ENCODE data around the gene OR2C3. TPM values are rescaled to one million over a fixed set of nuclear protein-coding genes. Genes with fewer than 3 reads are reported as not detected.

Gene OR2C3
- polyA plus RNA-seq = not detected

GRCh38 chr1:247536340-247536739 is at the start of gene OR2C3:
Gene OR2C3 (minus strand): TSS chr1:247536440. CDS start chr1:247532511, 3,929 bp downstream.
- Mint-ChIP-seq H3K4me3 (no peak within 1 kb of the TSS), H3K27me3 (ENCODE audit: low read depth in 3 of 3) (peaks cover 0 to 6% (median 6%) of the 10 kb centered on the region in 3 donors), H3K4me1 (peaks cover 2 to 5% of the 10 kb centered on the region in 2 donors), H3K9me3 (peaks cover 0 to 4% (median 0%) of the 10 kb centered on the region in 6 donors), H3K36me3 (no peaks in the 10 kb centered on the region), H3K27ac (no peak within 1 kb of the TSS)
- DNase-seq = no peak

GRCh38 chr1:247578946-247579460 is 42.8 kb upstream of the OR2C3 start:
- Mint-ChIP-seq H3K4me1 (no peaks in the 10 kb centered on the region), H3K27me3 (ENCODE audit: low read depth in 3 of 3) (peaks cover 0 to 2% (median 0%) of the 10 kb centered on the region in 3 donors), H3K9me3 (no peaks in the 10 kb centered on the region), H3K27ac (no peak overlapping the region), H3K36me3 (no peaks in the 10 kb centered on the region), H3K4me3 (no peak overlapping the region)
- no peak for DNase-seq

- Mint-ChIP-seq H3K36me3 (no peaks in the 10 kb centered on the region), H3K27ac (no peak overlapping the region), H3K27me3 (ENCODE audit: low read depth in 3 of 3) (peaks cover 0 to 3% (median 0%) of the 10 kb centered on the region in 3 donors), H3K9me3 (peaks cover 0 to 6% (median 0%) of the 10 kb centered on the region in 6 donors), H3K4me1 (no peaks in the 10 kb centered on the region), H3K4me3 (no peak overlapping the region)
- DNase-seq = no peak
Measured at GRCh38 chr1:247576514-247576913, 40.3 kb upstream of the OR2C3 start.

- peaks cover 0 to 6% (median 2%) of the 10 kb centered on the region in 6 donors for H3K9me3 Mint-ChIP-seq
- H3K27me3 Mint-ChIP-seq (ENCODE audit: low read depth in 3 of 3) = peaks cover 0 to 3% (median 0%) of the 10 kb centered on the region in 3 donors
- no peak for DNase-seq
- H3K27ac Mint-ChIP-seq = no peak overlapping the region
- no peak overlapping the region for H3K4me3 Mint-ChIP-seq
- no peaks in the 10 kb centered on the region for H3K4me1 Mint-ChIP-seq
- H3K36me3 Mint-ChIP-seq = no peaks in the 10 kb centered on the region
Measured at GRCh38 chr1:247574664-247575063, 38.4 kb upstream of the OR2C3 start.

GRCh38 chr1:247574236-247574635 is 38.0 kb upstream of the OR2C3 start:
- DNase-seq = no peak
- Mint-ChIP-seq H3K27me3 (ENCODE audit: low read depth in 3 of 3) (peaks cover 0 to 3% (median 0%) of the 10 kb centered on the region in 3 donors), H3K9me3 (peaks cover 0 to 6% (median 2%) of the 10 kb centered on the region in 6 donors), H3K4me3 (no peak overlapping the region), H3K27ac (no peak overlapping the region), H3K4me1 (no peaks in the 10 kb centered on the region), H3K36me3 (no peaks in the 10 kb centered on the region)

GRCh38 chr1:247562198-247562597 is 26.0 kb upstream of the OR2C3 start:
- Mint-ChIP-seq H3K27me3 (ENCODE audit: low read depth in 3 of 3) (peaks cover 0 to 1% (median 0%) of the 10 kb centered on the region in 3 donors), H3K4me3 (no peak overlapping the region)

GRCh38 chr1:247561711-247562110 is 25.5 kb upstream of the OR2C3 start:
- H3K4me3 Mint-ChIP-seq = no peak overlapping the region
- peaks cover 0 to 1% (median 0%) of the 10 kb centered on the region in 3 donors for H3K27me3 Mint-ChIP-seq (ENCODE audit: low read depth in 3 of 3)
- no peaks in the 10 kb centered on the region for H3K36me3 Mint-ChIP-seq
- no peak overlapping the region for H3K27ac Mint-ChIP-seq
- no peak for DNase-seq
- H3K9me3 Mint-ChIP-seq = no peaks in the 10 kb centered on the region
- no peaks in the 10 kb centered on the region for H3K4me1 Mint-ChIP-seq

More at GRCh38 chr1:247562198-247562597, 26.0 kb upstream of the OR2C3 start:
- no peaks in the 10 kb centered on the region for H3K36me3 Mint-ChIP-seq
- H3K9me3 Mint-ChIP-seq = no peaks in the 10 kb centered on the region
- no peak overlapping the region for H3K27ac Mint-ChIP-seq
- no peak for DNase-seq
- H3K4me1 Mint-ChIP-seq = no peaks in the 10 kb centered on the region

- H3K27me3 Mint-ChIP-seq (ENCODE audit: low read depth in 3 of 3) = peaks cover 0 to 3% (median 0%) of the 10 kb centered on the region in 3 donors
- H3K9me3 Mint-ChIP-seq = no peaks in the 10 kb centered on the region
- H3K36me3 Mint-ChIP-seq = no peaks in the 10 kb centered on the region
- H3K4me1 Mint-ChIP-seq = no peaks in the 10 kb centered on the region
- H3K27ac Mint-ChIP-seq = no peak overlapping the region
- DNase-seq = no peak
- H3K4me3 Mint-ChIP-seq = no peak overlapping the region
Measured at GRCh38 chr1:247557926-247558674, 21.9 kb upstream of the OR2C3 start.

- Mint-ChIP-seq H3K9me3 (no peaks in the 10 kb centered on the region), H3K27ac (no peak overlapping the region), H3K4me1 (peaks cover 11 to 16% of the 10 kb centered on the region in 2 donors), H3K4me3 (no peak overlapping the region), H3K27me3 (ENCODE audit: low read depth in 3 of 3) (peaks cover 0 to 4% (median 0%) of the 10 kb centered on the region in 3 donors), H3K36me3 (no peaks in the 10 kb centered on the region)
- DNase-seq = no peak
Measured at GRCh38 chr1:247552231-247552630, 16.0 kb upstream of the OR2C3 start.

- no peaks in the 10 kb centered on the region for H3K9me3 Mint-ChIP-seq
- H3K4me1 Mint-ChIP-seq = peaks cover 11 to 16% of the 10 kb centered on the region in 2 donors
- H3K27me3 Mint-ChIP-seq (ENCODE audit: low read depth in 3 of 3) = peaks cover 0 to 4% (median 0%) of the 10 kb centered on the region in 3 donors
- H3K36me3 Mint-ChIP-seq = no peaks in the 10 kb centered on the region
- H3K4me3 Mint-ChIP-seq = no peak overlapping the region
- no peak for DNase-seq
- no peak overlapping the region for H3K27ac Mint-ChIP-seq
Measured at GRCh38 chr1:247551721-247552120, 15.5 kb upstream of the OR2C3 start.

GRCh38 chr1:247548769-247549182 is 12.5 kb upstream of the OR2C3 start, which contains the start of gene GCSAML:
Gene GCSAML (plus strand): TSS chr1:247549134. CDS start chr1:247549192, 58 bp downstream.
- no peaks in the 10 kb centered on the region for H3K36me3 Mint-ChIP-seq
- H3K4me1 Mint-ChIP-seq = peaks cover 11 to 16% of the 10 kb centered on the region in 2 donors
- H3K9me3 Mint-ChIP-seq = no peaks in the 10 kb centered on the region
- peak within 1 kb of the TSS in 4 of 5 donors; percentile 34 to 64 (median 62) for H3K4me3 Mint-ChIP-seq
- DNase-seq = no peak
- peaks cover 0 to 2% (median 0%) of the 10 kb centered on the region in 3 donors for H3K27me3 Mint-ChIP-seq (ENCODE audit: low read depth in 3 of 3)
- H3K27ac Mint-ChIP-seq = peak within 1 kb of the TSS in 1 of 6 donors; percentile 3

- H3K9me3 Mint-ChIP-seq = no peaks in the 10 kb centered on the region
- no peak overlapping the region for H3K27ac Mint-ChIP-seq
- peak in 2 of 3 donors; percentile 2 to 4 for DNase-seq
- H3K27me3 Mint-ChIP-seq (ENCODE audit: low read depth in 3 of 3) = peaks cover 0 to 2% (median 0%) of the 10 kb centered on the region in 3 donors
- H3K4me3 Mint-ChIP-seq = peak overlapping the region in 3 of 5 donors; percentile 7 to 64 (median 63)
- no peaks in the 10 kb centered on the region for H3K36me3 Mint-ChIP-seq
- peaks cover 11 to 16% of the 10 kb centered on the region in 2 donors for H3K4me1 Mint-ChIP-seq
Measured at GRCh38 chr1:247548092-247548491, 11.9 kb upstream of the OR2C3 start.

GRCh38 chr1:247542811-247543210 is 6.6 kb upstream of the OR2C3 start:
- Mint-ChIP-seq H3K9me3 (no peaks in the 10 kb centered on the region), H3K27me3 (ENCODE audit: low read depth in 3 of 3) (peaks cover 0 to 4% (median 0%) of the 10 kb centered on the region in 3 donors), H3K4me3 (no peak overlapping the region), H3K4me1 (peaks cover 2 to 7% of the 10 kb centered on the region in 2 donors), H3K36me3 (no peaks in the 10 kb centered on the region), H3K27ac (no peak overlapping the region)
- DNase-seq = no peak

GRCh38 chr1:247540581-247540980 is 4.3 kb upstream of the OR2C3 start:
- DNase-seq = no peak
- H3K27ac Mint-ChIP-seq = no peak overlapping the region
- H3K4me3 Mint-ChIP-seq = no peak overlapping the region

More at GRCh38 chr1:247540581-247540980, 4.3 kb upstream of the OR2C3 start:
- no peaks in the 10 kb centered on the region for H3K36me3 Mint-ChIP-seq
- peaks cover 0 to 4% (median 0%) of the 10 kb centered on the region in 3 donors for H3K27me3 Mint-ChIP-seq (ENCODE audit: low read depth in 3 of 3)
- no peaks in the 10 kb centered on the region for H3K9me3 Mint-ChIP-seq
- peaks cover 2 to 5% of the 10 kb centered on the region in 2 donors for H3K4me1 Mint-ChIP-seq

All from immature natural killer cell (primary cell).